ENCODE results near the gene EBF3. TPM values are rescaled to one million over a fixed set of nuclear protein-coding genes. Genes with fewer than 3 reads are reported as not detected.

EBF3 gene
- total RNA-seq, 1 donor from 2014 or later = not detected

DNA sequence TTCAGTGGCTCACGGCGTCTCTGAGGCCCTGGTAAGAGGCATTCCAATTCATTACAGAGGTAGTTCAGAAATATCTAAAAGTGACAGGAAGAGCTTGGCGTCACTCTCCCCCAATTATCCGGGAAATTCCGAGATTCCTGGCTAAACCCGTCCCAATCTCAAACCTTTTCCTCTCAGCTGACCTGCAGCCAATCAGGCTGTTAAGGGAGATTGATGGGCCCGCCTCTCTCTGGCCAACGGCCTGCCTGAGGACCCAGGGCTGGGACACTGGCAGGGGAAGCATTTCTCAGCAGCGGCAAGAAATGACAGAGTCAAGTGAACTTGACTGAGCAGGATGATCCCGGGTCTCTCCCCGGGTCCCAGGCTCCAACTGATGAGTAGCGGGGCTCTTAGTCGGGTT lies 72.3 kb downstream of the EBF3 start:
- no peaks in the 10 kb centered on the region for H3K9me3 Mint-ChIP-seq (ENCODE audit: low read depth)
- DNase-seq (ENCODE audit: low spot score) = no peak
- H3K4me1 Mint-ChIP-seq (ENCODE audit: low read depth) = no peaks in the 10 kb centered on the region
- H3K36me3 Mint-ChIP-seq (ENCODE audit: low read depth) = no peaks in the 10 kb centered on the region
- H3K27me3 Mint-ChIP-seq (ENCODE audit: low read depth) = no peaks in the 10 kb centered on the region
- H3K4me3 Mint-ChIP-seq (ENCODE audit: unreplicated experiment) = no peak overlapping the region
- TF ChIP-seq, protein P1, sequence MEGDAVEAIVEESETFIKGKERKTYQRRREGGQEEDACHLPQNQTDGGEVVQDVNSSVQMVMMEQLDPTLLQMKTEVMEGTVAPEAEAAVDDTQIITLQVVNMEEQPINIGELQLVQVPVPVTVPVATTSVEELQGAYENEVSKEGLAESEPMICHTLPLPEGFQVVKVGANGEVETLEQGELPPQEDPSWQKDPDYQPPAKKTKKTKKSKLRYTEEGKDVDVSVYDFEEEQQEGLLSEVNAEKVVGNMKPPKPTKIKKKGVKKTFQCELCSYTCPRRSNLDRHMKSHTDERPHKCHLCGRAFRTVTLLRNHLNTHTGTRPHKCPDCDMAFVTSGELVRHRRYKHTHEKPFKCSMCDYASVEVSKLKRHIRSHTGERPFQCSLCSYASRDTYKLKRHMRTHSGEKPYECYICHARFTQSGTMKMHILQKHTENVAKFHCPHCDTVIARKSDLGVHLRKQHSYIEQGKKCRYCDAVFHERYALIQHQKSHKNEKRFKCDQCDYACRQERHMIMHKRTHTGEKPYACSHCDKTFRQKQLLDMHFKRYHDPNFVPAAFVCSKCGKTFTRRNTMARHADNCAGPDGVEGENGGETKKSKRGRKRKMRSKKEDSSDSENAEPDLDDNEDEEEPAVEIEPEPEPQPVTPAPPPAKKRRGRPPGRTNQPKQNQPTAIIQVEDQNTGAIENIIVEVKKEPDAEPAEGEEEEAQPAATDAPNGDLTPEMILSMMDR (IDR thresholded peaks at IDR 0.05) = no peak
- H3K27ac Mint-ChIP-seq (ENCODE audit: unreplicated experiment) = no peak overlapping the region

DNA sequence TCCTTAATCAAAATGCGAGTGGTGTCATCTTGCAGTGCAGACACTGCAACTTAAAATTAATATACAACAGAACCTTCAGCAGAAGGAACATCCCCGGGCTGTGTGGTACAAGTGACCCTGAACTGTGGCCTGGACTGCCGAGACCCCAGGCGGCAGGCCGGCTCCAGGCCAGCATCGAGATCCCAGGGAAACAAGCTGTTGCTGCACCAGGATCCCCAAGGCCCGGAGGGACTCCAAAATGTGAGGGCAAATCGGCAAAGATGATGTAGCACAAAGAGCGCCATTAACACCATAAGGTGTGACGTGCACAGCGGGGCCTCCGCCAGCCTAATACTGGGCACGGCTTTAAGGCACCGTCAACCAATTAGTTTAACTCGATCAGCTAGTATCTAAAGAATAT lies 73.9 kb downstream of the EBF3 start:
- Mint-ChIP-seq H3K4me3 (ENCODE audit: unreplicated experiment) (no peak overlapping the region), H3K27me3 (ENCODE audit: low read depth) (peaks cover 2% of the 10 kb centered on the region), H3K4me1 (ENCODE audit: low read depth) (no peaks in the 10 kb centered on the region), H3K9me3 (ENCODE audit: low read depth) (no peaks in the 10 kb centered on the region), H3K36me3 (ENCODE audit: low read depth) (no peaks in the 10 kb centered on the region), H3K27ac (ENCODE audit: unreplicated experiment) (no peak overlapping the region)
- TF ChIP-seq, protein P1 (IDR thresholded peaks at IDR 0.05) = no peak
- no peak for DNase-seq (ENCODE audit: low spot score)

DNA sequence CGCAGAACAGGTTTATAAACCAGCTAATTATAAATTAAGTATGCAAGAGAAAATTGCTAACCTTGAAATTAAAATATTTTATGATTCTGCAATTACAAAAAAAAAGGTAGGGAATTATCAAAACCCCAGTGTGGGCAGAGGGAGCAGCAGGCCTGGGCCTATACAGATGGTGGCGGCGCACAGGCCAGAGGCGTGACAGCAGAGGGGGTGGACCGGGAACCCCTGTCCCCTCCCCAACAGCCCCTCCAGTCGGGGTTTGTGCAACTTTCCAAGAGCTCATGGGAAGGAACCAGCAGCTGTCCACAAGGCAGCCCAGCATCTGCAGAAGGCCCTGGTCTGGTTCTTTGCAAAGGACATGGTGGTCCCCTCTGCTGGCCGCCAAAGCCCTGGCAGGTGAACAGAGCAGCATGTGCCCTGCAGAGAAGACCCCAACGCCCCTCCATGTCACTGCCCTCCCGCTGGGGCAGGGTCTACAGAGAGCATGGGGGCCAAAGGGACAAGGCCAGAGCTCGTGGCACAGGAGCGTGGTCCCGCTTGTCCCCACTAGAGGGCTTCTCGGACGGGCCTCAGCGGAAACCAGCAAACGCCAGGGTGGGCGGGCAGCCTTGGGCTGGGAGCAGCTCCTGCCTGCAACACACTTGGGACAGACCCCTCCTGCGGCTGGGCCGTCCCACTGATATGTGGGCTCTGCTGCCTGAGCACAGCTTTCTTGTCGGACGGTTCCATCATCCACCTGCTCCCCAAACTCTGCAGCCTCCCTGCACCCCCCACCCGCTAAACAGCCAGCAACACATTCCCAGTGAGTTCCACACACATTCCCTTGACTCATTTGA lies 75.1 kb downstream of the EBF3 start:
- Mint-ChIP-seq H3K27ac (ENCODE audit: unreplicated experiment) (no peak overlapping the region), H3K4me1 (ENCODE audit: low read depth) (no peaks in the 10 kb centered on the region), H3K9me3 (ENCODE audit: low read depth) (no peaks in the 10 kb centered on the region), H3K27me3 (ENCODE audit: low read depth) (peaks cover 2% of the 10 kb centered on the region), H3K36me3 (ENCODE audit: low read depth) (no peaks in the 10 kb centered on the region), H3K4me3 (ENCODE audit: unreplicated experiment) (no peak overlapping the region)
- TF ChIP-seq, protein P1 (IDR thresholded peaks at IDR 0.05) = peak; percentile 79
- DNase-seq (ENCODE audit: low spot score) = no peak

DNA sequence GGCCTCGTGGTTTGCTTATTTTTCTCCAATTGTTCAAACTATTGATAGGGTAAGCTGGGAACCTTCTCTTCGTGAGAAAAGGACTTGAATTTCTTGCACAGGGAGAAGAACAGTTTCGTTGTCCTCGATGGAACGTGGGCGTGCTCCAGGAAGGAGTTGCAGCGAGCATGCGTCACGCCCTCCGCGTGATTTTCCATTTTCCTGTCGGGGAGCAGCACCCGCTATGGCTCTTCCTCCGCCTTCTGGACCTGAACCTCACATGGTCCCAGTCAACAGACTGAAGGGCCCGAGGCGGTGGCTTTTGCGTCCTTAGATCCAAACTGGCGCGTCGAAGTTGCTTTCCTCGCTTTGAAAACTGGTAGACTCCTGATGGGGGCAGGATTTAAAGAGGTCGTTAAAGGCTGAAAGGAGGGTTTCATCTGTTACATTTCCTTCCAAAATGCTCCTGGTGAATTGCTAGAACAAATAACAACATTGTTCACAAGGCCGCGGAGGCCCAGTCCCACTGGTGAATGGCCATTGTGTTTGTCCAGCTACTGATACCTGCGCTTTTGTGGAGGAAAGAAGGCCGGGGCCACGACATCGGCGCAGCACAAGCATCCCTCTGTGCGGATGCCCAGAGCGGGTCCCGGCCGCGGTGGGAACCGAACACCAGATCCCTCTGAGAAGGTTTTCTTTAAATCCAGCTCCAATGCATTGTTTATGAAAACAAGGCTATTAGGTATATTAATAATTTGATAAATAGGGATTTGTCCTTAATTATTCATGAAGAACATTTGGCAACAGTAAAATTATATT lies 75.9 kb downstream of the EBF3 start:
- no peaks in the 10 kb centered on the region for H3K36me3 Mint-ChIP-seq (ENCODE audit: low read depth)
- H3K9me3 Mint-ChIP-seq (ENCODE audit: low read depth) = no peaks in the 10 kb centered on the region
- H3K27ac Mint-ChIP-seq (ENCODE audit: unreplicated experiment) = no peak overlapping the region
- TF ChIP-seq, protein P1 (IDR thresholded peaks at IDR 0.05) = no peak
- no peaks in the 10 kb centered on the region for H3K4me1 Mint-ChIP-seq (ENCODE audit: low read depth)
- no peak overlapping the region for H3K4me3 Mint-ChIP-seq (ENCODE audit: unreplicated experiment)
- DNase-seq (ENCODE audit: low spot score) = no peak
- peaks cover 2% of the 10 kb centered on the region for H3K27me3 Mint-ChIP-seq (ENCODE audit: low read depth)

DNA sequence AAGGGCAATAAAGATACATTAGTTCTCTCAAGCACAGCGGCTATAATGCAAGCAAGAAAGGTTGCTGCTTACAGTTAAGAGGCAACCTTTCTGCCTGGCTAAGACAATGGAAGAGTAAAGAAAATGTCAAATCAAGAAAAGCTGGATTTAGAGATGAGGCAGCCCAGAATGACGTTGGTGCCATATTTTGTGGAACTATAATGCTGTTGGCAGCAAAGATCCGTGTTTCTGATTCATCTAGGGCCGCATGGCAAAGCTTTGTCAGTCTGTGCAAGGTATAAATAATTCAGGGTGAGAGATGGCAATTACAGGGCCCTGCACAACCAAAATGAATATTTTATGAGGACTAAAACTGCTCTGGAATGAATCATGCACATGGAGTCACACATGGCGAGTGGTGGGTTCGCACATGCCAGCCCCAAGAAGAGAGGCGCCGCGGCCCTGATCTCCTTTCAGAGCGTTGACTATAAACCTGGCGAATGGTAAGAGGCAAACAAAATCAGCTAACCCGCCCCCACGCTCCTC lies 76.6 kb downstream of the EBF3 start:
- no peak overlapping the region for H3K27ac Mint-ChIP-seq (ENCODE audit: unreplicated experiment)
- peaks cover 2% of the 10 kb centered on the region for H3K27me3 Mint-ChIP-seq (ENCODE audit: low read depth)
- H3K4me1 Mint-ChIP-seq (ENCODE audit: low read depth) = no peaks in the 10 kb centered on the region
- TF ChIP-seq, protein P1 (IDR thresholded peaks at IDR 0.05) = no peak
- no peak for DNase-seq (ENCODE audit: low spot score)
- H3K36me3 Mint-ChIP-seq (ENCODE audit: low read depth) = no peaks in the 10 kb centered on the region
- no peaks in the 10 kb centered on the region for H3K9me3 Mint-ChIP-seq (ENCODE audit: low read depth)
- no peak overlapping the region for H3K4me3 Mint-ChIP-seq (ENCODE audit: unreplicated experiment)

Data from chondrocyte (in vitro differentiated cells).